Inflammatory macrophage treated with lipopolysaccharide for 4 hours (primary cell): ENCODE results near the gene NADK.

ENCODE experiments used
- DNase-seq: peaks from one replicate; pipeline ENCODE4 v3.0.0-alpha.2; 2020

Gene NADK

DNA sequence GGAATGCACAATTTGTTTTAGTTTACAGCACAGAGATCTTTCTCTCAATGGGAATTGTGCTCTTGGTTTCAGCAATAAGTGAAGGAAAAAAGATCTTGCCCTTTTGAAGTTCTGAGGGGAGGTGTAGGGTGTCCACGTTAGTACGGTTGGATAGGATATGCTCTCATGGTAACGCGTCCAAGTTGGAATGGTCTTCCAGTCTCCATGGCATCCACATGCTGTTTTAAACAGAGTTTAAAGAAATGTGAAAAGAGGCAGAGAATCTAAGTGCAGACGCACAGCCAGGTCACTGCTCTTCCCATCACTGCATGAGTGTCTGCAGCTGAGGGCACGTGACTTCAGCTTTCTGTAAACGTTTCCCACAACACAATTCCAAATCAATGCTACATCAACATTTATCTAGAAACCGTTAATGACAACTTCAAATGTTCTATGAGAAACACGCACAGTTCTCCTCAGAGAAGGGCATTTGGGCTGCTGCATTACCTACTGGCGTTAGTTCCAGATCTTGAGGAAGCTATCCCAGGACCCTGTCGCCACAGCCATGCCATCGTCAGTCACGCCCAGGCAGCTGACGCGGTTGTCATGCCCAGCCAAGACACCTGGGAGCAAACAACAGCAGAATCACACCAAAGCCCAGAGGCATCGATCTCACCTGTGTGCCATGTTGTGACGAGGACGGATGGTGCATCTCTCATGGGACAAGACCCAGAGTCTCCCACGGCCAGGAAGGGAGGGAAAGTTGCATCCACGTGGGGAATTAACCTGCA lies 8.8 kb upstream of the NADK start:
- DNase-seq = no peak

DNA sequence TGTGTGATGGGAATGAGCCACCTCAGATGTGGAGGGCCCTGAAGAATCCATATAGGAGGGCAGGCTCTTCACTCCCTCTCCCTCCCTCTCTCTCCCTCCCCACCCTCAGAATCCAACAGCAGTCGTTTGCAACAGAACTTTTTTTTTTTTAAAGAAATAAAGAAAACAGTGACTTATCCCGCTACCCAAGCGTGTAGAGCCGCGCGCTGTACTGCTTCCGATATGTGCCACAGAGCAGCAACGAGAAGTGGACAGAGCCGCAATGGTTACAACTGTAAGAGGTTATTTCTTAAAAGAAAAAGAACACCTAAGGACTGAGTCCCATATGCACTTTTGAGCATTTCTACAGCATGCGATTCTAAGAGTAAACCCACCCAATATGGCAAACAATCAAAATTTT lies 7.4 kb upstream of the NADK start:
- no peak for DNase-seq

DNA sequence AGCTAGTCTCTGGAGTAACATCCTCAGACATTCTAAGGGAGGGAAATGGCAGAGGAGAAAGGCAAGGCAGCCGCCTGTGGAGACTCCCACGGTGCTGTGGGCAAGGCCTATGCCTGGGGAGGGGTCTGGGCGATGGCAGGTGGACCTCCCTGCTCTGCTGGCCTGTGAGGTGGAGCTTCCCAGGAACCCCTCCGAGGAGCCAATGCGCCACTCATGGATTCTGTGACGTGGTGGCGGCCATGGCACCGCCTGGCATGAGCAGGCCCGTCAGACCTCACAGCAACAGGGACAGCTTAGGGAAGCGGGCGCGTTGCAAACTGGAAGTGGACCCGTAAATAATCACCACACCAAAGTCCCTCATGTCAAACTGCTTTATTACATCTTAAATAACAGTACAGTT lies 6.7 kb upstream of the NADK start:
- no peak for DNase-seq

DNA sequence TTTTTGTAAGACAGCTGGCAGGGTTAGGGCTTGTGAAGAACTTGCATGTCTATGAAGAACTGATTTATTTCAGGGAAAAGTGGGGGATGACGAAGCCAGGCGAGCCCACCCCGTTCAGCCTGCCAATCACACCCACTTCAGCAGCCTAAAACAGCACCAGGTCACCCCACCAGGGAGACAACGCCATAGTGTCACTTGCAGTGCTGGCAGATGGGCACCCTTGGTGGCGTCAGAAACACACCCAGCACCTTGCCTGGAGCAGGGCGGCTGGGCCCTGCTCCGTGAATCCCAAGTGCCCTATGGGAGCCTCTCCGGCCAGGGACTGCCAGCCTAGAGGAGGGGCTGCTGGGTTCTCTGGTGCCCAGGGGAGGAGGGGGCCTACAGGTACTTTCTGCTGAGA lies 5.0 kb upstream of the NADK start:
- no peak for DNase-seq

DNA sequence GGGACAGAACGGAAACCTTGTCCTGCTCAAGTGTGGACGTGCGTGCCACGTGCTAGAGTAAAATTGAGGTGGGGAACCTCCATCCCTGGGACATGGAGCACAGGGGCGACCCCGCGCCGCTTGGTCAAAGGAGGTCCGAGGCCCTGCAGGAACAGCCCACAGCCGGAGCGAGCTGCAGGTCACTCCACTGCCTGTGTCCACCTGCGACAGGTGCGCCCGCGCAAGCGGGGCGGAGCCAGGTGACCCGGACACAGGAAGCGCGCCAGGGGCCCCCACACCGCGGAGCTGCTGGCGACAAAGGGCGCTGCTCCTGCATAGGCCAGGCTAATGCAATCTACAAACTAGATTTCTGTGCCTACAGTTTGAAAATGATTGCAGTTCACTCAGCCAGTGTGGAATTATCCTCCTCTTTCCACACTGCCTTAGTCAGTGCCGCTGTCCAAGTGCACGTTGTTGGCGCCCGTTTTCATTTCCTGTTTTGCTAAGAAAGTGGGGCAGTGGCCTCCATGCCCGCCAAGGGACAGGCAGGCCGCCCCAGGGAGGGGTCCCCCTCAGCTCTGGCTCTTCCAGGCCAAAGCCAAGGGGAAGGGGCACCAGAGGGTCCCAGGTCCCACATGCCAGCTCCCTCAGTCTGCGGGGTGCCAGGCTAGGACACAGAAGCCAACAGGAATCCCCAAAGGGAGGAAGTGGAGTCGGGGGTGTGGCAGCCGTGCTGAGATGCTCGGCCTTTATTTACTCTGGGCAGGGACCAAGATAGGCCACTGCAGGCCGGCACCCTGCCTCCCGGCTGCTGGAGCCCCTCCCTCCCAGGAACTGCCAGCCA lies 4.3 kb upstream of the NADK start:
- peak; percentile 85 for DNase-seq

DNA sequence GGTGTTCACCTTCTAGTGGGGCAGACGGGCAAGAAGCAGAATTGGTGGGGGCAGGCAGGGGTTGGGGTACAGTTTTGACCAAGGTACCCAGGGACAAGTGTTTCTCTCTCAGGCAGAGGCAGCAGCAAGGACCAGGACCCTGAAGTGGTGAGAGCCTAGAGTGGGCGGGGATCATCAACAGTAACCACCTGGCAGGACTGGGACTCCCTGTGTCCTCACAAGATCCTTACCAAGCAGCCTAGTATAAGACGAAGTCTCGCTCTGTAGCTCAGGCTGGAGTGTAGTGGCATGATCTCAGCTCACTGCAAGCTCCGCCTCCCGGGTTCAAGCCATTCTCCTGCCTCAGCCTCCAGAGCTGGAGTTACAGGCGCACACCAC lies 3.2 kb upstream of the NADK start:
- DNase-seq = peak; percentile 18

DNA sequence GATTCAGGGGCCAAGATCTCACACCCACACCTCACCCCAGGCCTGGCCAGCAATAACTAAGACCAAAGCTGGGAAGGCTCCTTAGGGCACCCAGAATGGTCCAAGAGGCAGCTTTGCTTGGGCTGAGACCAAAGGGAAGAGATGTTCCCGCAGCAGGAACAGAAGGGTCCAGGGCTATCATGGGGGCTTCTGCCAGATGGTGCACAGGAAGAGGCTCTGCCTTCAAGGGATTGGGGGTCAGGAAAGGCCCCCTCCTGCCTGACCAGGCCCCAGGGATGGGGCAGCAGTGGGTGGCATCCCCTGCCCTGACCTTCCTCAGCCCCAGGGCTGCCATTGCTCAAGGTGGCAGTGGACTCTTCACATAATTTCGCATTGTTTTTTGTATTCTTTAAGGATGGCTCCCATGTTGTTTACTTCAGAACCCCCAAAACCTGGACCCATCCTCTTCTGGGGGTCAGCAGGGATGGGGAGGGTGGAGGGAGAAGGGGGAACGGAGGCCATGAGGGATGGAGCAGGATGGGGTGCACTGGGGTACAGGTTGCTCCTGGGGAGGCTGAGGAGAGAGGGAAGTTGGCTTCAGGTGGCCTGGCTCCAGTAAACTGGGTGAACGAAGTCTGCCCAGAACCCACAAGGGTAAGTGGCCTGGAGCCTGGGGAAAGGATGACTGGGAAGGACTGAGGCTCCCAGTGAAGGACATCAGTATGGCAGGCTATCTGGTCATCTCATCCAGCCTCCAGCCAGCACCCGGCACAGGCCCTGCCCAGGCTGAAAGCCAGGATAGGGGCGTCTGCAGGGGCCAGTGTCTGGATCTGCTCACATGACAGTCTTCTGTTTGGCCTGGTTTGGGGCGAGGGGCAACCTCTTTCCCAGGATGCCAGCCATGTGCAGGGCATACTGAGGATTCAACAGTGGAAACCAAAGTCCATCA lies 2.6 kb upstream of the NADK start:
- no peak for DNase-seq

DNA sequence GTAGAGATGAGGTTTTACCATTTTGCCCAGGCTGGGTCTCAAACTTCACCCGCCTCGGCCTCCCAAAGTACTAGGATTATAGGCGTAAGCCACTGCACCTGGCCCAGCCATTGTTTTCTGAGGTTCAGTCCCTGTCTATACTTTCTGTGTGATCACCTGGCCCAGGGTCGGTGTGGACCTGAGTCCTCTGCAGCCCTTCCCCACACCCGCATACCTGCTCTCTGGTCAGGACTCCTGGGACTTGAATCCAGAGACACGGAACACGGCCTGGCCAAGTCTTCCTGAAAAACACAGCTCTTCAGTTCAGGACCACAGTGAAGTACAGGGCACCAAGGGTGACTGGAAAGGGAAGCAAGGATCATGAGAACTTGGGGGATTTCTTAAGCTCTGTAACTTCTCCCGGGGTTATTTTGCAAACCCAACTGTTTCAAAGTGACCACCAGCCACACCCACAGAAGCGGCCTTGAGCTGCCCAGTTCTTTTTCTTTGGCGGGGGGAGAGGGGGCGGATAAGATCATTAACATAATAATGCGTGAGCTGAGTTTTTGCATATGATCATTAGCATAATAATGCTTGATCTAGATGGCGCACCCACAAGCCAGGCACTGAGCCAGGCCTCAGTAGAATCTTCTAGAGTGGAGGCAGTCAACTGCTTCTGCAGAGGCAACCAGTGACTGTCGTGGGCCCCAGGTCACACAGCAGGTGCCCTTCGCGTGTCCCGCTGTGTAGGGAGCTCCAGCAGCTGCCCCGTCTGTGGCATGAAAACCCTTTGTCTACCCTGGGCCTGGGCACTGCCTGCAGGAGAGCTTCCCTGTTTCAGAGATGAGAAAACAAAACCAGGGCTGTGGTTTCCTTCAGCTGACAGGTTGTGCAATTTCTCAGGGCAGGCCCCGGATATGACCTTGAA lies 1.7 kb upstream of the NADK start:
- peak; percentile 97 for DNase-seq

DNA sequence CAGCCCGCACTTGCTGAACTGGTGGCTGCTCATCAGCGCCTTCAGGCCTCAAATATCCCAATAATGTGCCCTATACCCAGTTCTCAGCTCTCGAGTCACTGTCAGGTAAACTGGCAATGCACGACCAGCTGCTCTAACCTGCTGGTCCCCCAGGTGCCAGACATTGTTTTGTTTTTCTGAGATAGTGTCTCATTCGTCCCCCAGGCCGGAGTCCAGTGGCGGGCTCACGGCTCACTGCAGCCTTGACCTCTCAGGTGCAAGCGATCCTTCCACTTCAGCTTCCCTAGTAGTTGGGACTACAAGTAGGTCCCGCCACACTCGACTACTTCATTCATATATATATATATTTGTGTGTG lies 1.0 kb upstream of the NADK start:
- DNase-seq = no peak

DNA sequence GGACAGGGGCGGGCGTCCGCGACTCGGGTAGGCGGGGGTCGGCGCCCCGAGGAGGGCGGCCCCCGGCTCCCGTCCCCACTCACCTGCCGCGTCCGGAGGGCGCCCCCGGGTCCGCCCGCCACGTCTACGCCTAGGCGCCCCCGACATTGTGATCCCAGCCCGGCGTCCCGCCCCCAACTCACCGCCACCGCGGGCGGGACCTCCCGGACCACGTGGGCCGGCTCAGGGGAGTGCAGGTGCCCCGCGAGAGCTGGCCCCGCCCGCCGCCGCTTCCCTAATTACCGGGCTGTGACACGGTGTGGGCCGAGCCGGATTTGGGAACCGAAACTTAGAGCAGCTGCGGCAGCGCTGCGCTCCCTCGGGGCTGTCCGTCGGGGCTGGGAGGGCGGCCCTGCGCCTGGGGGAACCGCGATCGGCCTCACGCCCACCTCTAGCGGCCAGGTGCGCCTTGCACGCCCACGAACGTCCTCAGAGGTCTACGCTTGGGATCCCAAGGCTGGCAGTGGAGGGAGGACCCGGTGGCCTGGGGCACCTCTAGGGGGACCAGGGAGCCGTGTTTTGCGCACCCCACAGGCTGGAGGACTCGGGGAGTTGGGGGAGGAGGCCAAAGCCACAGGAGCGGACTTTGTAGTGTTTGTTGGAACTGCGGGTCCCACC lies 521 bp upstream of the NADK start:
- DNase-seq = peak; percentile 95

DNA sequence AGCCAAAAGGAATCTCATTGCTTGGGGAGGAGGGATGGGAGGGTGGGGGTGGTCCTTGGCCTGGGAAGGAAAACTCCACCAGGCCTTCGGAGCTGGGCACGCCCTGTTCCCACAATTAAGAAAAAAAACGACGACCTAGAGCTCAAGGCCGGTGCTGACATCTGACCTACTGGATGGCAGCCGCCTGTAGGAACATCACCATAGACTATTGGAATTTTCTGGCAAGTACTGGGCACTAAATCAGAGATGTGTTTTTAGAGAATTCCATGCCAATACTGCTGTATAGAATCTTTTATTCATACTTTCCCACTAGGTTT lies 729 bp downstream of the NADK start:
- no peak for DNase-seq

DNA sequence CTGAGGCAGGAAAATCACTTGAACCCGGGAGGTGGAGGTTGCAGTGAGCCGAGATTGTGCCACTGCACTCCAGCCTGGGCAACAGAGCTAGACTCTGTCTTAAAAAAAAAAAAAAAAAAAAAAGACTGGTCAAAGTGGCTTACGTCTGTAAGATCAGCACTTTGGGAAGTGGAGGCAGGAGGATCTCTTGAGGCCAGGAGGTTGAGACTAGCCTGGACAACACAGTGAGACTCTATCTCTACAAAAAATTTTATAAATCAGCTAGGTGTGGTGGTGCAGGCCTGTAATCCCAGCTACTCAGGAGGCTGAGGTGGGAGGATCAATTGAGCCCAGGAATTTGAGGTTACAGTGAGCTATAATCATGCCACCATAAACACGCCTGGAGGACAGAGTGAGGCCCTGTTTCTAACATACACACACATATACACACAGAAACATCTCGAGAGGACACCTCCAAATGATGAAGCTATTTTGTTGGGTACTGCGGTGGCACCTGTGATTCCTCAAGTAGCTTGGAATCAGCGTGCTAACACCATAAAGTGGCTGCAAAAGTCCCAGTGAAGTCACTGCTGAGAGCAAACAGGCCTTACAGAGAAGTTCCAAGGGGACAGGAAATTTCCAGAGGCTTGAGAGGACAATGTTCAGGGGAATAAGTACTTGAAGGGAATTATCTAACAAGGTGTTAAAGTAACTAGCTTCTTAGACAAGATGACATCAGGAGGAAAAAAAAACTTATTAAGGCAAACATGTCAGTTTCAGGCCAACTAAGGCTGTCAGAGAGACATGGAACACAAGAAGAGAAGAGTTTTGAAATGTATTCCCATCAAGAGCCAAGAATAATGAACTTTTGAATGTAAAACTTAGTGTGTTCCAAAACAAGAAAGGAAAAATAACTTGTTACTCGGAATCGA lies 1.3 kb downstream of the NADK start:
- no peak for DNase-seq

DNA sequence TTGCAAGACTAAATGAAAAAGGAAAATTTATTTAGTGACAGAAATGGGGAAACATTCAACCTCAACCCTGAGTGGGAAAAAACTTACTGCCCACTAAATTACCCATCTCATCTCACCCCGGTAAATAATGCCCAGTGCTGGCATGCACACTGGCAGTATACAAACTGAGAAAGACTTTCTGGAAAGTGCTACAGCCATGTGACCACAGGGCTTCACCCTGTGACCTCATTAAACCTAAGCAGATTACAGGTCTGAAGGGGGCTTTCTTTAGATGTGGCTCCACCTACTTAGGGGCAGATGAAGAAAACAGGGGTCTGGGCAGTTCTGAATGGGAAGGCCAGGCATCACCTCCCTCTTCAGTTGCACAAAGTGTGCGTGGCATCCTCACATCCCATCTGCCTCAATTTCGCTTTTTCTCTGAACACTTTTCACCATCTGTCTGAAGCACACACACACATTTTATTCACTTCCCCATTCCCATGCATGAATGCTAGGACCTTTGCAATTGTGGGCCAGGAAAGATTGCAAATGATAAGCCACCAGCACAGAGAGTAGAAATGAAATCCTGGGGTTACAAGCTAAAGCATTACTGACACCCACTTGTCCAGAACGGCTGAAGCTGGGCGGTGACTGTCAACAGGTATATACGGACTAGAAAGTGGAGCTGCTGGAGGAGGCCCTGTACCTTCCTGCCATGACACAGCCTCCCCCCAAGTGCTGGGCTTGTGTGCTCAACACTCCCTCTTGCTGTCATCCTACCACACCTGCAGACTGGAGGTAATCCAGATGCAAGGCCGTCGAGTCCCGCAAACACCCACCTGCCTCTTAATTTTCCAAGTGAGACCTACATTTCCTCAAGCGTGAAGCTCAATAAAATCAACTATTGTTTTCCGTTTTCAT lies 2.7 kb downstream of the NADK start:
- DNase-seq = peak; percentile 46

DNA sequence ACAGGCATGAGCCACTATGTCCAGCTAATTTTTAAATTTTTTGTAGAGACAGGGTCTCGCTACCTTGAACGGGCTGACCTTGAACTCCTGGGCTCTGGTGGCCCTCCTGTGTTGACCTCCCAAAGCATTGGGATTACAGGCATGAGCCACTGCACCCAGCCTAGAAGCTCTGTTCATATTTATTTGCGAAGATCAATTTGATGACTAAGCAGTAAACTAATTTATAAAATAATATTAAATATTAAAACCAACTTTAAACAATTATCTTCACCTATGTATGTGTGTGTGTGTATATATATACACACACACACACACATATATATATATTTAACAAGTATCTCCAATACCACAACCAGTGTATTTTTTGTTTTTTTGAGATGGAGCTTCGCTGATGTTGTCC lies 4.4 kb downstream of the NADK start:
- no peak for DNase-seq

DNA sequence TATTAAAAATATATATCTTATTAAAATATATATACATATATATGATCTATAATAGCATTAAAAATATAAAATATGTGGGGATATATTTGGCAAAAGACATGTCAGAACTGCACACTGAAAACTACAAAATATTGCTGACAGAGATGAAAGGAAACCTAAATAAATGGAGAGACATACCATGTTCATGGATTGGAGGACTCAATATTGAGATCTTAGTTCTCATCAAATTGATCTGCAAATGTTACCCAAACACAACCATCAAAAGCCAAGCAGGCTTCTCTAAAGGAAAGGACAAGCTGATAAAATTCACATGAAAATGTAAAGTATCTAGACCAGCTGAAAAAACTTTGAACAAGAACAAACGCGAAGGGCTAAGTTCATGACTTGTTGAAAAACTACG lies 7.2 kb downstream of the NADK start:
- no peak for DNase-seq

DNA sequence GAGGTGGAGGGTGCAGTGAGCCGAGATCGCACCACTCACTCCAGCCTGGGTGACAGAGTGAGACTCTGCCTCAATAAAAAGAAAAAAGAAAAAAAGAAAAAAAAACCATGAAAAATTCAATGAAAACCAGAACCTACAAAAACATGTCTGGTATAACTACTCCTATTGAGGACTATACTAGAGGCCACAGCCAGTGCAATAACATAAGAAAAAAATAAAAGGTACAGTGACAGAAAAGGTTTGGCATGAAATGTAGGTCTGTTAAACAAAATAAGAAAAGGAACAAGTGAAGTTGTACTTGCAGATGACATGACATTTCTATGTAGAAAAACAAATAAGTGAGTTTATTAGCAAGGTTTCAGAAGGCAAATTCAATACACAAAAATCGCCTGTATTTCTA lies 8.2 kb downstream of the NADK start:
- no peak for DNase-seq

DNA sequence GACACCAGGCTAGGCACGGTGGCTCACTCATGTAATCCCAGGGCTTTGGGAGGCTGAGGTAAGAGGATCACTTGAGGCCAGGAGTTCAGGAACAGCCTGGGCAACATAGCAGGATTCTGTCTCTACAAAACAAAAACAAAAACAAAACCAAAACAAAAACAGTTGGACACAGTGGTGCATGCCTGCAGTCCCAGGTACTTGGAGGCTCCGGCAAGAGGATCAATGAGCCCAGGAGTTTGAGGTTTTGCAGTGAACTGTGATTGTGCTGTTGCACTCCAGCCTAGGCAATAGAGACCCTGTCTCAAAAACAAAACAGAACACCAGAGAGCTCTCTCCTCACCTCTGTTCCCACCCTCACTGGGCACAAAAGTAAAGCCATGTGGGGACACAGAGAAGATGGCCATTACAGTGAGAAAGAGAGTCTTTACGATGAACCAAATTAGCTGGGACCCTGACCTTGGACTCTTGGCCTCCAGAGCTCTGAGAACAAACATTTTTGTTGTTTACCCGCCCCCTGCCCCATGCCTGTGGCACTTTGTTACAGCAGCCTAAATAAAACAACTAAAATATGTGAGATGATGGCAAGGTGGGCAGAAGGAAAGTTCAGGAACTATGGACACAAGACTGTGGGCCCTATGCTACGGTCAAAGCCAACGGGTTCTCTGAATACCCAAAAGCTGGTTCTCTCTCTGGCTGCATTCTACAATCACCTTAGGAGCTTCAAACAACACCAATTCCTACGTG lies 9.8 kb downstream of the NADK start:
- DNase-seq = no peak

DNA sequence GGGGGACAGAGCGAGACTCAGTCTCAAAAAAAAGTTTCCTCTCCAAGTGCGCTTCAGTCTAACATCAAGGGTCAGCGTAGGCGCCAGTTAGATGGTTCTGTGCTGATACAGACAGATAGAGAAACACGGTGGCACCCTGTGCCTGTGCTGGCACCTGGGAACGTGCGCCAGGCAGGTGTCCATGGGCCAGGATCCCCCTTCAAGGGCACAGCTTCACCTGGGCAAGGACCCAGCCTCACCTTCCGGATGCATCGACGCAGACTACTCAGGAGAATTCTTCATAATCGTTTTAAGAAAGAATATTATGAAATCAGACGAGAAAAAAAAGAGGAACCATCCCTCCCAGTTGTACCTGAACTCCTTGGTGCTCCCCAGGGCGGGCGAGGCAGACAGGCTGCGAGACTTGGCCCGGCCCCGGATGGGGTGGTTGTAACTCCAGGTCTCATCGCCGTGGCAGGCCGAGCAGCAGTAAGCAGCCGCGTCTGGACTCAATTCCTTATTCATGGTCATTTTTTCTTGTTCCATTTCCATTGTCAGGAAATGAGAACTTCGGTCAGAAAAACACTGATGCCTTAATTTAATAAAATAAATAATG lies 13.3 kb downstream of the NADK start:
- DNase-seq = no peak
